ENCODE results near the gene CLN3.
"Not testable (repeated sequence)": the region's sequence is repeated elsewhere in the genome, so short reads cannot be mapped to it uniquely, and the experiment has no call there.

The CLN3 gene

GRCh38 chr16:28513484-28514181 lies 21.8 kb upstream of the CLN3 start:
- no peak for DNase-seq

DNA sequence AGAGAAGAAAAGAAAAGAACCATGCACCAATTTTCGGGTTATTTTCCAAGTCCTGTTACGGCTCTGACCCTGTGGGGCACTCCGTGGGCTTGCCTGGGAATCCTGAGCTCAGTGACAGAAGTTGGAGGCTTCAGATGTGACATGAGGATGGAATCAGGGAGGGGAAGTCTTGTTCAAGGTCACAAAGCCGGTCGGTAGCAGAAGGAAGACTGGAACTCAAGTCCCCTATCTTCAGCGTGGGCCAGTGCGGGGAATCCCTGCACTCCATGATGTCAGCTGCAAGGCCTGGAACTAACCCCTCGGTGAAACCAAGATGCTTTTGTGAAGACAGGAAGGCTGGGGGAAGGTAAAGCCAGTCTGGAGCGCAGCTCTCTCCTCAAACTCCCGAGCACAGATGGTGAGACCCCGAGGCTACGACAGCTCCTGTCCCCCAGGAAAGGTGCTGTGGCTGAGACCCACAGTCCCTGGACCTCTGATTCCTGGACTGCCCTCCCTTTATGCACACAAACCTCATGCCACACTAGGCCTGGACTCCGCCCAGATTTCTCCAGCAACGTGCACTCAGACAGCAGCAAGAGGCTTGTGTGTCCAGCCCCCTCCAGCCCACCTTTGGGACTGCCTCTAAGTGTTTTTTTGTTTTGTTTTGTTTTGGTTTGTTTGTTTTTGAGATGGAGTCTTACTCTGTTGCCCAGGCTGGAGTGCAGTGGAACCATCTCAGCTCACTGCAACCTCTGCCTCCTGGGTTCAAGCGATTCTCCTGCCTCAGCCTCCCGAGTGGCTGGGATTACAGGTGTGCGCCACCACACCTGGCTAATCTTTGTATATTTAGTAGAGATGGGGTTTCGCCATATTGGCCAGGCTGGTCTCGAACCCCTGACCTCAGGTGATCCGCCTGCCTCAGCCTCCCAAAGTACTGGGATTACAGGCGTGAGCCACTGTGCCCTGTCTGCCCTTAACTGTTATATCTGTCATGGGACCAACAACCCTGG lies 20.2 kb upstream of the CLN3 start:
- no peak for DNase-seq

GRCh38 chr16:28511031-28511430 lies 19.2 kb upstream of the CLN3 start:
- no peak for DNase-seq

- no peak for DNase-seq
These were observed 13.7 kb upstream of the CLN3 start for GRCh38 chr16:28505489-28506137.

DNA sequence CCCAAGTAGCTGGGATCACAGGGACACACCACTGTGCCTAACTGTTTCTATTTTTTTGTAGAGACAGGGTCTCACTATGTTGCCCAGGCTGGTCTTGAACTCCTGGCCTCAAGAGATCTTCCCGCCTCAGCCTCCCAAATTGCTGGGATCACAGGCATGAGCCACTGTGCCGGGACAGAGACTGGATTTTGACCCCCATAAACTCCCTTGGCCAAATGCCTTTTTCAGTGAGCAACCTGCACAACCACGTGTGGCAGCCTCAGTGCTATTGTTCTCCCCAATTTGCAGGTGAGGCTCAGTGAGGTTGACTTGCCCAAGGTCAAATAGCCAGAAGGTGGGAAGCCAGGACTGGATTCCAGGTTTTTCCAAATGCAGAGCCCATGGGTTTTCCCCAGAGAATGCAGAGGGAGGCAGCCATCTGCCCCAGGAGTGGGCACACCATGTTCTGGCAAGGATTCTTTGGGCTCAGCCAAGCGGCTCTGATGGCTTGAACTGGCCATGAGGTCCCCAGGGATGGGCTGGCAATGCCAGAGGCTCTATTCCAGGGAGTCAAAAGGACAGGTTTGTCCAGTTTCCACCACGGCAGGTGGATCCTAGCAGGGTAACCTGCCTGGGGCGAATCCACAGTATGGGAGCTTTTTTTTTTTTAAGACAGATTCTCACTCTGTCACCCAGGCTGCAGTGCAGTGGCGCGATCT lies 13.0 kb upstream of the CLN3 start:
- DNase-seq: peak in 1 of 14 donors; percentile 13

- DNase-seq: no peak
These were observed 11.8 kb upstream of the CLN3 start for GRCh38 chr16:28503470-28504259.

DNA sequence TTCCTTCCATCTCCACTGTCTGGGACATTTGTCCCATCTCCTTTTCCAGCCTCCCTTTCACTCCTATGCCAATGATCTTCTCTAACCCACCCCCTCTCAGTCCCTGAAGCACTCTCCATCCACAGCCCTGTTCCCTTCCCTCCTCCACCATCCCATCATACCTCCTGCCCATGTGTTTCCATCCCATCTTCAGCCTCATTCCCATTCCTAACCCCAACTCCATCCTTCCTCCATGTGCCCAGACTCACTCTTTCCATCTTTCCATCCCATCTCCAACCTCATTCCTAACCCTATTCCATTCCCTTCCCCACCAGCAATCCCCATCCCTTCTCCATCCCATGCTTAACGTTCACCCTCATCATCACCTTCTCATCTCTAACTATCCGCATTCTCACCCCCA lies 10.4 kb upstream of the CLN3 start:
- no peak for DNase-seq

- DNase-seq: no peak
These were observed 9.7 kb upstream of the CLN3 start for GRCh38 chr16:28501258-28502232.

DNA sequence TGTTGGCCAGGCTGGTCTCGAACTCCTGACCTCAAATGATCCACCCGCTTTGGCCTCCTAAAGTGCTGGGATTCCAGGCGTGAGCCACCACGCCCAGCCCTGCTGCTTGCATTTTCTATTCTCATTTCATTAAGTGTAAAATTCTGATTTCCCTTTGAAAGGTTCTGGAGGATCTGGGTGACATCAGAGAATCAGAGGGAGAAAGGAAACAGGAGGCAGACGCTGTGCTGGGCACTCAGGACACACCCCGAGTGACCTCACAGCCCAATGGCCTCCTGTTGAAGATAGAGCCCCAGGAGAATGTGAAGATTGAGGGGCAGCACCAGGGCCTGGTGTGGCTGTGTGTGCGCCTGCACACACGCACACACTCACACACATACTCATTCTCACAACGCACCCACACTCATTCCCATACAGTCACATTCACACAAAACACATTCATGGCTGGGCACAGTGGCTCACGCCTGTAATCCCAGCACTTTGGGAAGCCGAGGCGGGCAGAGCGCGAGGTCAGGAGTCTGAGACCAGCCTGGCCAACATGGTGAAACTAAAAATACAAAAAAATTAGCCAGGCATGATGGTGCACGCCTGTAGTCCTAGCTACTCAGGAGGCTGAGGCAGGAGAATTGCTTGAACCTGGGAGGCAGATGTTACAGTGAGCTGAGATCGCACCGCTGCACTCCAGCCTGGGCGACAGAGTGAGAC lies 8.8 kb upstream of the CLN3 start:
- DNase-seq: not testable (repeated sequence)

GRCh38 chr16:28499854-28500253 lies 8.0 kb upstream of the CLN3 start:
- no peak for DNase-seq

DNA sequence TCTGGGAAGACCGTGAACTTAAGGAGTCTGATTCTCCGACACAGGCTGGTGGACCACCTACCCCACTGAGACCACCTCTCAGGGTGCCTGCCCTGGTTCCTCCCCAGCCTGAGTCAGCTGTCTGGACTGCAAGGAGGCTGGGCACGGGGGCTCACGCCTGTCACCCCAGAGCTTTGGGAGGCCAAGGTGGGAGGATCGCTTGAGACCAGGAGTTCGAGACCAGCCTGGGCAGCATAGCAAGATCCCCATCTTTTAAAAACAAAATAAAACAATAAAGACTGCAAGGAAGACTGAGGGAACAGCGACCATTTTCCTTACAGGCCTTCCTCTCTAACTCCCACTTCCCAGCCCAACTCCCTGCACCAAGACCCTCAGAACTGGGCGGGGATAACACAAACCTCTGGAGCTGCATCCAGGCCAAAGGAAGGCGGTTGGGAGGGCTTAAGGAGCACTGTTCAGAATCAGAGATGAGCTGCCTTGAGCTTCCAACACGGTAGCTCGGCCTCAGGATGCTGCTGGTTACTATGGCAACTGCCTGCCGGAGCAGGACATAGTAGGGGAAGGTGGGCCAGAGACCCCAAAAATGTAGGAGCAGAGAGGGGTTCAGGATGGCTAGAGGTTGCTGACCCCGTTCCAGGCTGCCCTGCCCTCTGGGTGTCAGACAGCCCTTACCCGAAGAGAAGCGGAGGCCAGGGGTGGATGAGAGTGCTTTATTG lies 7.0 kb upstream of the CLN3 start:
- no peak for DNase-seq

- no peak for DNase-seq
These were observed 6.2 kb upstream of the CLN3 start for GRCh38 chr16:28497861-28498599.

DNA sequence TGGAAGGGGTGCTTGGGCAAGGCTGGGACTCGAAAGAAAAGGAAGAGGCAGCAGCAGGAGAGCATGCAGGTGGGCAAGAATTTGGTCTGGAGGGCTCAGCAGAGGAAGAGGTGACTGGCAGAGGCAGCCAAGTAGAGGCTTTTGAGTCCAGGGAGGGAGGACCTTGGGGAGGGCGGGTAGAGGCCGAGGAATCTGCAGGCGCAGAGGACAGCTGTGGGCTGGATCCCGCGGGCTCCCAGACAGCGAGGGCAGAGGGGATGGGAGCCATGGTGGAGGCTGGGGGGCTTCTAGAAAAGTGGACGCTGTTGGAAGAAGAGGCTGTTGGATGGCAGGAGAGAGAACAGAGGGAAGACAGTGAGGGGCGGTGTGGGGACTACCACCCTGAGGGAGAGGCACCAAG lies 5.5 kb upstream of the CLN3 start:
- no peak for DNase-seq

- DNase-seq: no peak
These were observed 5.0 kb upstream of the CLN3 start for GRCh38 chr16:28496844-28497243.

GRCh38 chr16:28495795-28496749 lies 4.2 kb upstream of the CLN3 start:
- DNase-seq: no peak

- peak in 1 of 14 donors; percentile 4 for DNase-seq
These were observed 3.4 kb upstream of the CLN3 start for GRCh38 chr16:28495098-28495793.
